Fibroblast of lung (primary cell): ENCODE data around the gene PPP1R12C. TPM values are rescaled to one million over a fixed set of nuclear protein-coding genes. Genes with fewer than 3 reads are reported as not detected.

ENCODE experiments used
- DNase-seq, 2 donors: peaks; one replicate each; pipeline versions ENCODE4 v3.0.0 to v3.0.0-alpha.2; 2010; ENCODE audit warnings: low read depth in 2 of 2
- H2AFZ ChIP-seq: 2 replicates; pipeline ENCODE4 v1.5.1; 2012; ENCODE audit warnings: low read length, control low read depth, inconsistent platforms
- H3K27ac ChIP-seq: 2 replicates; pipeline ENCODE4 v1.5.1; 2011; ENCODE audit warnings: low read length, control low read depth; ENCODE audit not compliant: insufficient read depth
- H3K27me3 ChIP-seq: 2 replicates; pipeline ENCODE4 v1.5.1; 2011; ENCODE audit warnings: mild to moderate bottlenecking, low read length; ENCODE audit not compliant: control insufficient read depth, insufficient read depth
- H3K36me3 ChIP-seq: 2 replicates; pipeline ENCODE4 v1.5.1; 2011; ENCODE audit warnings: low read length; ENCODE audit not compliant: control insufficient read depth, insufficient read depth
- H3K4me1 ChIP-seq: 2 replicates; pipeline ENCODE4 v1.5.1; 2011; ENCODE audit warnings: low read length; ENCODE audit not compliant: control insufficient read depth, insufficient read depth; ENCODE audit errors: extremely low read depth
- H3K4me2 ChIP-seq: 2 replicates; pipeline ENCODE4 v1.5.1; 2011; ENCODE audit warnings: low read length, control low read depth; ENCODE audit not compliant: insufficient read depth; ENCODE audit errors: extremely low read depth
- H3K4me3 ChIP-seq, 4 experiments: fragments of 200-600 bp in 1 of 4; sonication (generic) in 1 of 4; replicated peaks in 1 of 4; 2 replicates each; pipeline ENCODE4 v1.5.1; 2011 to 2016; ENCODE audit warnings: low read length in 4 of 4, low read depth in 3 of 4, mild to moderate bottlenecking in 3 of 4, control low read depth in 2 of 4, inconsistent platforms in 1 of 4, mixed read lengths in 1 of 4; ENCODE audit not compliant: insufficient read depth in 1 of 4; ENCODE audit errors: control extremely low read depth in 1 of 4
- H3K79me2 ChIP-seq: 2 replicates; pipeline ENCODE4 v1.5.1; 2012; ENCODE audit warnings: mild to moderate bottlenecking, low read length, inconsistent platforms; ENCODE audit not compliant: control insufficient read depth, insufficient read depth
- H3K9ac ChIP-seq: 2 replicates; pipeline ENCODE4 v1.5.1; 2011; ENCODE audit warnings: mild to moderate bottlenecking, low read length, control low read depth; ENCODE audit not compliant: insufficient read depth
- H3K9me3 ChIP-seq: 2 replicates; pipeline ENCODE4 v1.5.1; 2012; ENCODE audit warnings: low read depth, low read length; ENCODE audit not compliant: control insufficient read depth, insufficient read depth
- H4K20me1 ChIP-seq: 2 replicates; pipeline ENCODE4 v1.5.1; 2011; ENCODE audit warnings: low read length; ENCODE audit not compliant: control insufficient read depth, insufficient read depth; ENCODE audit errors: extremely low read depth
- EZH2 ChIP-seq: IDR thresholded peaks from 2 replicates; pipeline ENCODE4 v1.5.1; 2012; ENCODE audit warnings: low read length, control low read depth, mild to moderate bottlenecking; ENCODE audit errors: missing control alignments
- polyA plus RNA-seq, 2 donors: library from polyadenylated mRNA; depleted of rRNA in 1 of 2; stranded (reverse) in 1 of 2; unstranded in 1 of 2; fragments of >200 nt; gene quantifications; 2 replicates each; pipeline ENCODE4 v1.2.1, GENCODE V29; 2011 to 2012; ENCODE audit warnings: missing spikeins in 1 of 2
- total RNA-seq: library from RNA; depleted of rRNA; stranded (reverse); fragments of >200 nt; gene quantifications from 2 replicates; pipeline ENCODE4 v1.2.1, GENCODE V29; 2014
- TF ChIP-seq, protein P1 (sequence below), 2 donors: IDR thresholded peaks in 1 of 2; conservative IDR thresholded peaks in 1 of 2; 1 replicate in 1 of 2; 2 replicates in 1 of 2; pipeline ENCODE4 v1.5.1; 2011 to 2012; ENCODE audit warnings: low read length in 2 of 2, control low read depth in 1 of 2, inconsistent platforms in 1 of 2, low read depth in 1 of 2, mild to moderate bottlenecking in 1 of 2

The PPP1R12C gene
- total and polyA plus RNA-seq, 2 donors (not counting 1 experiment from before 2014, with no cell fraction given), result 26.0 to 32.9 TPM

DNA sequence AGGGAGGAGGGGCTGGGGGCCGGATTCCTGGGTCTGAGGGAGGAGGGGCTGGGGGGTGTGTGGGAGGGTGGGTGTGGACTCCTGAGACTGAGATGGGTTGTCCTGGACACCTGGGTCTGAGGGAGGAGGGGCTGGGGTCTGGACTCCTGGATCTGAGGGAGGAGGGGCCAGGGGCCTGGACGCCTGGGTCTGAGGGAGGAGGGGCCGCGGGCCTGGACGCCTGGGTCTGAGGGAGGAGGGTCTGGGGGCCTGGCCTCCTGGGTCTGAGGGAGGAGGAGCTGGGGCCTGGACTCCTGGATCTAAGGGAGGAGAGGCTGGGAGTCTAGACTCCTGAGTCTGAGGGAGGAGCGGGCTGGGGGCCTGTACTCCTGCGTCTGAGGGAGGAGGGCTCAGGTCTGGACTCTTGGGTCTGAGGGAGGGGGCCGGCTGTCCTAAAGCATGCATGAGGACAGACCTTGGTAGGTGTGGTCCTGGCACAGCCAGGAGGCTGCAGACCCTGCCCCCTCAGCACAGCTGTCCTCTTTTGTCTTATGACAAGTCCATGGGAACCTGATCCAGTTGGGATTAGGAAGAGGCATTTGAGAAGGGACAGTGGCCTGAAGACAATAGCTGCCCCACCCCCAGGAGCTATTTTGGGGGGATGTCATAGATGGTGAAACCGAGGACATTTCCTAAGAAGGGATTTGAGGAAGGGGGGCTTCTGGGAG is 30.3 kb upstream of the PPP1R12C start:
- H4K20me1 ChIP-seq, result no peaks in the 10 kb centered on the region
- no peak overlapping the region for H3K9ac ChIP-seq
- no peaks in the 10 kb centered on the region for H3K79me2 ChIP-seq
- no peak for DNase-seq
- H3K4me2 ChIP-seq, result no peak overlapping the region
- no peak overlapping the region for H3K27ac ChIP-seq
- H3K36me3 ChIP-seq, result no peaks in the 10 kb centered on the region
- H2AFZ ChIP-seq, result no peak overlapping the region
- no peaks in the 10 kb centered on the region for H3K9me3 ChIP-seq
- no peaks in the 10 kb centered on the region for H3K4me1 ChIP-seq
- H3K27me3 ChIP-seq, result peaks cover 25% of the 10 kb centered on the region
- no peak for TF ChIP-seq EZH2
- TF ChIP-seq, protein P1, sequence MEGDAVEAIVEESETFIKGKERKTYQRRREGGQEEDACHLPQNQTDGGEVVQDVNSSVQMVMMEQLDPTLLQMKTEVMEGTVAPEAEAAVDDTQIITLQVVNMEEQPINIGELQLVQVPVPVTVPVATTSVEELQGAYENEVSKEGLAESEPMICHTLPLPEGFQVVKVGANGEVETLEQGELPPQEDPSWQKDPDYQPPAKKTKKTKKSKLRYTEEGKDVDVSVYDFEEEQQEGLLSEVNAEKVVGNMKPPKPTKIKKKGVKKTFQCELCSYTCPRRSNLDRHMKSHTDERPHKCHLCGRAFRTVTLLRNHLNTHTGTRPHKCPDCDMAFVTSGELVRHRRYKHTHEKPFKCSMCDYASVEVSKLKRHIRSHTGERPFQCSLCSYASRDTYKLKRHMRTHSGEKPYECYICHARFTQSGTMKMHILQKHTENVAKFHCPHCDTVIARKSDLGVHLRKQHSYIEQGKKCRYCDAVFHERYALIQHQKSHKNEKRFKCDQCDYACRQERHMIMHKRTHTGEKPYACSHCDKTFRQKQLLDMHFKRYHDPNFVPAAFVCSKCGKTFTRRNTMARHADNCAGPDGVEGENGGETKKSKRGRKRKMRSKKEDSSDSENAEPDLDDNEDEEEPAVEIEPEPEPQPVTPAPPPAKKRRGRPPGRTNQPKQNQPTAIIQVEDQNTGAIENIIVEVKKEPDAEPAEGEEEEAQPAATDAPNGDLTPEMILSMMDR (conservative IDR thresholded peaks at IDR 0.05 in 1 of 2, IDR thresholded peaks at IDR 0.05 in 1 of 2; ENCODE audit: low read depth in 1 of 2, low read length in 2 of 2), result no peak
- H3K4me3 ChIP-seq, result no peak overlapping the region

DNA sequence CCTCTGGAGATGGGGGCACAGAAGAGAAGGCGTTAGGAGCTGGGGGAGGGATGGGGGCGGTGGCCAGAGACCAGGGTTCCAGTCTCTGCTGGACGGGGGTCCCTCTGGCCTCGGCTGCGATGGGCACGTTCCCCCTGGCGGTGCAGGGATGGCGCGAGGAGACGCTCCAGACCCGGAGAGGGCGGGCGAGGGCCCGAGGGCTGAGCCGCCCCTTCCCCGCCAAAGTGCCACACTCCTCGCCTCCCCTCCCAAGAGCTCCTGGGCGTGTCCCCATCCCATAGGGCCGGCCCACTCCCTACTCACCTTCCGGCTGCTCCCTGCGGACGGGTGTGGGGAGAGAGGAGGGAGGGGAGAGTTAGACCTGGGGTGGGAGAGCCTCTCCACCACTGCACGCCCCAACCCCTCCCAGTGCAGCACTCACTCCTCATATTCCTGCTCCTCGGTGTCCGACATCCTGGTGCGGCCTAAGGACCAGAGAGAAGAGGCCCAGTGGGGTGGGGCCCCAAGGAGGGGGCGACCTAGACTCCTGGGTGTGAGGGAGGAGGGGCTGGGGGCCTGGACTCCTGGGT is 29.4 kb upstream of the PPP1R12C start:
- H3K79me2 ChIP-seq, result no peaks in the 10 kb centered on the region
- H3K4me3 ChIP-seq, result no peak overlapping the region
- no peak overlapping the region for H3K9ac ChIP-seq
- DNase-seq, result no peak
- no peak overlapping the region for H3K27ac ChIP-seq
- H4K20me1 ChIP-seq, result no peaks in the 10 kb centered on the region
- H3K4me1 ChIP-seq, result no peaks in the 10 kb centered on the region
- no peak overlapping the region for H2AFZ ChIP-seq
- no peaks in the 10 kb centered on the region for H3K9me3 ChIP-seq
- no peak overlapping the region for H3K4me2 ChIP-seq
- peaks cover 25% of the 10 kb centered on the region for H3K27me3 ChIP-seq
- TF ChIP-seq EZH2, result peak; percentile 65
- TF ChIP-seq, protein P1 (conservative IDR thresholded peaks at IDR 0.05 in 1 of 2, IDR thresholded peaks at IDR 0.05 in 1 of 2; ENCODE audit: low read depth in 1 of 2, low read length in 2 of 2), result no peak
- no peaks in the 10 kb centered on the region for H3K36me3 ChIP-seq

GRCh38 chr19:55146078-55146704 is 28.8 kb upstream of the PPP1R12C start:
- no peaks in the 10 kb centered on the region for H3K9me3 ChIP-seq
- DNase-seq, result no peak
- no peaks in the 10 kb centered on the region for H3K36me3 ChIP-seq
- H3K79me2 ChIP-seq, result no peaks in the 10 kb centered on the region
- no peak overlapping the region for H3K4me3 ChIP-seq
- H3K9ac ChIP-seq, result no peak overlapping the region
- no peak overlapping the region for H3K27ac ChIP-seq
- TF ChIP-seq, protein P1 (conservative IDR thresholded peaks at IDR 0.05 in 1 of 2, IDR thresholded peaks at IDR 0.05 in 1 of 2; ENCODE audit: low read depth in 1 of 2, low read length in 2 of 2), result peak; percentile 37 to 47
- no peak for TF ChIP-seq EZH2
- no peaks in the 10 kb centered on the region for H4K20me1 ChIP-seq
- H3K27me3 ChIP-seq, result peaks cover 25% of the 10 kb centered on the region
- H3K4me2 ChIP-seq, result no peak overlapping the region
- no peak overlapping the region for H2AFZ ChIP-seq
- H3K4me1 ChIP-seq, result no peaks in the 10 kb centered on the region
